Esophagus squamous epithelium (tissue), 5 donors: ENCODE measurements around the gene CIDEB. TPM values are rescaled to one million over a fixed set of nuclear protein-coding genes. Genes with fewer than 3 reads are reported as not detected.

ENCODE experiments used
- DNase-seq: peaks from one replicate; lab custom pipeline; 2025; lab: John Stamatoyannopoulos, UW
- H3K27ac ChIP-seq, 4 donors: fragments of 200-600 bp; sonication (generic); one replicate each; pipeline ENCODE4 v1.5.1; 2016 to 2019; ENCODE audit warnings: mild to moderate bottlenecking in 1 of 4
- H3K27me3 ChIP-seq, 4 donors: fragments of 200-600 bp; sonication (generic); 1 replicate in 3 of 4; 2 replicates in 1 of 4; pipeline versions ENCODE4 v1.5.1 to v1.6.0; 2017 to 2021; ENCODE audit warnings: antibody characterized with exemption in 1 of 4
- H3K36me3 ChIP-seq, 3 donors: fragments of 200-600 bp; sonication (generic); one replicate each; pipeline ENCODE4 v1.5.1; 2016 to 2019
- H3K4me1 ChIP-seq, 3 donors: fragments of 200-600 bp; sonication (generic); one replicate each; pipeline ENCODE4 v1.5.1; 2017 to 2019
- H3K4me3 ChIP-seq, 4 donors: fragments of 200-600 bp; sonication (generic); 1 replicate in 3 of 4; 2 replicates in 1 of 4; pipeline ENCODE4 v1.5.1; 2016 to 2019; ENCODE audit warnings: mild to moderate bottlenecking in 2 of 4, moderate library complexity in 1 of 4
- H3K9me3 ChIP-seq, 3 donors: fragments of 200-600 bp; sonication (generic); one replicate each; pipeline ENCODE4 v1.5.1; 2016 to 2019
- CTCF ChIP-seq, 6 experiments: fragments of 450-650 bp in 4 of 6; fragments of 200-600 bp in 2 of 6; sonication (generic) in 2 of 6; IDR thresholded peaks; one replicate each; pipeline ENCODE4 v1.5.1; 2016 to 2019; ENCODE audit warnings: antibody characterized with exemption in 6 of 6, mild to moderate bottlenecking in 4 of 6, moderate library complexity in 4 of 6
- POLR2A ChIP-seq, 4 donors: fragments of 450-650 bp; IDR thresholded peaks; one replicate each; pipeline ENCODE4 v1.6.1; 2017; ENCODE audit warnings: antibody characterized with exemption in 4 of 4, mild to moderate bottlenecking in 4 of 4, moderate library complexity in 3 of 4
- WGBS, 2 donors: methylation state at CpG; one replicate each; pipeline ENCODE4 v1.1.5; 2018; 5-methylcytosine and 5-hydroxymethylcytosine counted together
- intact Hi-C: fragments of 100-400 bp; cut with DNase I; formaldehyde crosslinking; loops from one replicate; pipeline ENCODE4 v1.15.0; 2022
- total RNA-seq, 4 donors: library from RNA; depleted of rRNA; stranded (reverse); fragments of >200 nt; gene quantifications; one replicate each; pipeline ENCODE4 v1.1.0, GENCODE V29; 2016
- donor health status: DM: yes; HTN: yes; CAD: no.

The CIDEB gene
- total RNA-seq, 4 donors from 2014 or later: 18.3 to 41.4 (median 30.4) TPM

GRCh38 chr14:24337144-24337823 lies 29.5 kb upstream of the CIDEB start:
- Histone ChIP-seq H3K9me3 (no peaks in the 10 kb centered on the region), H3K4me3 (no peak overlapping the region), H3K36me3 (peaks cover 0 to 30% (median 0%) of the 10 kb centered on the region in 3 donors), H3K27me3 (peaks cover 0 to 39% (median 6%) of the 10 kb centered on the region in 4 donors), H3K27ac (no peak overlapping the region), H3K4me1 (peaks cover 30 to 79% (median 41%) of the 10 kb centered on the region in 3 donors)
- no peak for TF ChIP-seq POLR2A (IDR thresholded peaks at IDR 0.05)
- no peak for TF ChIP-seq CTCF (IDR thresholded peaks at IDR 0.05)
- WGBS, 2 donors: 58 to 76% methylated on average over 3 to 4 of the region's 7 CpGs
- no peak for DNase-seq
- intact Hi-C loops: no loop called here

GRCh38 chr14:24335461-24336171 lies 27.8 kb upstream of the CIDEB start:
- WGBS, 2 donors: 33 to 79% methylated on average over 2 to 11 of the region's 12 CpGs
- Histone ChIP-seq H3K27ac (peak overlapping the region in 3 of 4 donors; percentile 80 to 88 (median 83)), H3K4me3 (peak overlapping the region in 3 of 4 donors; percentile 48 to 70 (median 52)), H3K4me1 (peaks cover 30 to 87% (median 47%) of the 10 kb centered on the region in 3 donors), H3K27me3 (peaks cover 0 to 39% (median 6%) of the 10 kb centered on the region in 4 donors), H3K9me3 (no peaks in the 10 kb centered on the region), H3K36me3 (peaks cover 0 to 30% (median 0%) of the 10 kb centered on the region in 3 donors)
- intact Hi-C loops: no loop called here
- DNase-seq: no peak
- TF ChIP-seq POLR2A (IDR thresholded peaks at IDR 0.05) (no peak), CTCF (IDR thresholded peaks at IDR 0.05) (no peak)

- H3K9me3 ChIP-seq: no peaks in the 10 kb centered on the region
- H3K27me3 ChIP-seq: peaks cover 0 to 39% (median 6%) of the 10 kb centered on the region in 4 donors
- H3K27ac ChIP-seq: peak within 1 kb of the TSS; percentile 36 to 88 (median 82)
- 2 to 13% methylated on average over 19 to 23 of the region's 65 CpGs for WGBS, 2 donors
- peaks cover 30 to 87% (median 47%) of the 10 kb centered on the region in 3 donors for H3K4me1 ChIP-seq
- peaks cover 0 to 30% (median 0%) of the 10 kb centered on the region in 3 donors for H3K36me3 ChIP-seq
- intact Hi-C loops: loop anchor here (5.0 kb wide), 1 partner anchor 98 kb away; no protein-coding TSS in a partner anchor
- TF ChIP-seq POLR2A (IDR thresholded peaks at IDR 0.05) (peak in 1 of 4 donors; percentile 36), CTCF (IDR thresholded peaks at IDR 0.05) (no peak)
- peak within 1 kb of the TSS; percentile 17 to 70 (median 50) for H3K4me3 ChIP-seq
- no peak for DNase-seq
These were observed 26.9 kb upstream of the CIDEB start, which contains the start of gene ADCY4 for GRCh38 chr14:24334431-24335291. TSS of gene ADCY4 (minus strand) at chr14:24335071. CDS start at chr14:24334652, 419 bp downstream.

GRCh38 chr14:24332268-24332993 lies 24.7 kb upstream of the CIDEB start:
- TF ChIP-seq CTCF (IDR thresholded peaks at IDR 0.05): peak; percentile 61 to 85 (median 76)
- TF ChIP-seq POLR2A (IDR thresholded peaks at IDR 0.05): no peak
- Histone ChIP-seq H3K4me1 (peaks cover 22 to 88% (median 34%) of the 10 kb centered on the region in 3 donors), H3K4me3 (peak overlapping the region; percentile 8 to 70 (median 34)), H3K27ac (peak overlapping the region in 2 of 4 donors; percentile 12 to 15), H3K27me3 (peaks cover 0 to 39% (median 6%) of the 10 kb centered on the region in 4 donors), H3K36me3 (peaks cover 0 to 18% (median 0%) of the 10 kb centered on the region in 3 donors), H3K9me3 (no peaks in the 10 kb centered on the region)
- intact Hi-C loops: loop anchor here (5.0 kb wide), 1 partner anchor 100 kb away; no protein-coding TSS in a partner anchor
- DNase-seq: no peak
- 6 to 22% methylated on average over 18 to 39 of the region's 56 CpGs for WGBS, 2 donors
